Measurements from ENCODE around the gene CTNND2.

The CTNND2 gene

GRCh38 chr5:11139217-11139865, 764.9 kb downstream of the CTNND2 start:
- Histone ChIP-seq H3K4me3 (no peak overlapping the region), H3K27me3 (no peaks in the 10 kb centered on the region), H4K20me1 (no peaks in the 10 kb centered on the region), H3K9me3 (replicated peaks in 1 of 11) (no peaks in the 10 kb centered on the region), H3K36me3 (no peaks in the 10 kb centered on the region), H3K4me1 (no peaks in the 10 kb centered on the region), H3K9ac (no peak overlapping the region), H3K4me2 (no peak overlapping the region), H3K27ac (no peak overlapping the region)
- no peak for TF ChIP-seq Cebpa-rat (IDR thresholded peaks at IDR 0.05)

GRCh38 chr5:11130131-11130530, 774.1 kb downstream of the CTNND2 start:
- no peaks in the 10 kb centered on the region for H4K20me1 ChIP-seq
- H3K9ac ChIP-seq: no peak overlapping the region
- no peak overlapping the region for H3K4me3 ChIP-seq
- no peak overlapping the region for H3K4me2 ChIP-seq
- TF ChIP-seq Cebpa-rat (IDR thresholded peaks at IDR 0.05): no peak
- H3K27ac ChIP-seq: no peak overlapping the region
- H3K9me3 ChIP-seq (replicated peaks in 1 of 11): no peaks in the 10 kb centered on the region
- no peaks in the 10 kb centered on the region for H3K27me3 ChIP-seq
- no peaks in the 10 kb centered on the region for H3K4me1 ChIP-seq
- no peaks in the 10 kb centered on the region for H3K36me3 ChIP-seq

DNA sequence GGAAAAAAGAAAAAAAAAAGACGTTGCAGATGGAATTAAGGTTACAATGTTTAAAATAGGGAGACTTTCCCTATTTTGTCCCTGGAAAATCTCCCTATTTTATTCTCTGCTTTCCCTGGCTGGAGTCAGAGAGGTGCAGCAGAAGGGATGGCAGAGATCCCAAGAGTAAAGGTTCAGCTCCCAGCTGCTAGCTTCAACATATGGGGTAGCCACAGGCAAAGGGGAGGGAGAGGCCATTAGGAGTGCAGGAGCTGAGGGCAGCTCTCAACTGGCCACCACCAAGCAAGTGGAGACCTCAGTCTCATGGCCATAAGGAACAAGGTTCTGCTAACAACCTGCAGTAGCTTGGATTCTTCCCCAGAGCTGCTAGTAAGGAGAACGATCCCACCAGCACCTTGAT, 776.2 kb downstream of the CTNND2 start:
- no peaks in the 10 kb centered on the region for H3K4me1 ChIP-seq
- no peaks in the 10 kb centered on the region for H4K20me1 ChIP-seq
- no peak for TF ChIP-seq Cebpa-rat (IDR thresholded peaks at IDR 0.05)
- H3K9me3 ChIP-seq (replicated peaks in 1 of 11): no peaks in the 10 kb centered on the region
- H3K4me3 ChIP-seq: no peak overlapping the region
- H3K27ac ChIP-seq: no peak overlapping the region
- H3K27me3 ChIP-seq: no peaks in the 10 kb centered on the region
- H3K4me2 ChIP-seq: no peak overlapping the region
- no peaks in the 10 kb centered on the region for H3K36me3 ChIP-seq
- H3K9ac ChIP-seq: no peak overlapping the region

GRCh38 chr5:11126844-11127243, 777.4 kb downstream of the CTNND2 start:
- H3K4me1 ChIP-seq: no peaks in the 10 kb centered on the region
- H3K27ac ChIP-seq: no peak overlapping the region
- no peaks in the 10 kb centered on the region for H3K27me3 ChIP-seq

GRCh38 chr5:11121885-11122284, 782.4 kb downstream of the CTNND2 start:
- Histone ChIP-seq H3K9ac (no peak overlapping the region), H3K4me3 (no peak overlapping the region), H3K27me3 (no peaks in the 10 kb centered on the region), H3K4me2 (no peak overlapping the region), H4K20me1 (no peaks in the 10 kb centered on the region), H3K36me3 (no peaks in the 10 kb centered on the region), H3K27ac (no peak overlapping the region), H3K4me1 (peaks cover 0 to 7% (median 0%) of the 10 kb centered on the region in 10 experiments; a peak in 4 of 20 replicates), H3K9me3 (replicated peaks in 1 of 11) (no peaks in the 10 kb centered on the region)
- TF ChIP-seq Cebpa-rat (IDR thresholded peaks at IDR 0.05): no peak

More at GRCh38 chr5:11126844-11127243, 777.4 kb downstream of the CTNND2 start:
- no peak for TF ChIP-seq Cebpa-rat (IDR thresholded peaks at IDR 0.05)
- no peaks in the 10 kb centered on the region for H4K20me1 ChIP-seq
- no peak overlapping the region for H3K4me3 ChIP-seq
- H3K9ac ChIP-seq: no peak overlapping the region
- no peak overlapping the region for H3K4me2 ChIP-seq
- no peaks in the 10 kb centered on the region for H3K36me3 ChIP-seq
- H3K9me3 ChIP-seq (replicated peaks in 1 of 11): no peaks in the 10 kb centered on the region

GRCh38 chr5:11110128-11110527, 794.1 kb downstream of the CTNND2 start:
- peaks cover 0 to 14% (median 7%) of the 10 kb centered on the region in 10 experiments; a peak in 7 of 20 replicates for H3K4me1 ChIP-seq
- H3K4me2 ChIP-seq: no peak overlapping the region
- H4K20me1 ChIP-seq: no peaks in the 10 kb centered on the region; a peak in 1 of 22 replicates
- H3K27me3 ChIP-seq: no peaks in the 10 kb centered on the region
- no peak for TF ChIP-seq Cebpa-rat (IDR thresholded peaks at IDR 0.05)
- H3K9me3 ChIP-seq (replicated peaks in 1 of 11): no peaks in the 10 kb centered on the region; a peak in 1 of 22 replicates
- H3K27ac ChIP-seq: no peak overlapping the region
- no peaks in the 10 kb centered on the region for H3K36me3 ChIP-seq
- no peak overlapping the region for H3K4me3 ChIP-seq
- H3K9ac ChIP-seq: no peak overlapping the region

DNA sequence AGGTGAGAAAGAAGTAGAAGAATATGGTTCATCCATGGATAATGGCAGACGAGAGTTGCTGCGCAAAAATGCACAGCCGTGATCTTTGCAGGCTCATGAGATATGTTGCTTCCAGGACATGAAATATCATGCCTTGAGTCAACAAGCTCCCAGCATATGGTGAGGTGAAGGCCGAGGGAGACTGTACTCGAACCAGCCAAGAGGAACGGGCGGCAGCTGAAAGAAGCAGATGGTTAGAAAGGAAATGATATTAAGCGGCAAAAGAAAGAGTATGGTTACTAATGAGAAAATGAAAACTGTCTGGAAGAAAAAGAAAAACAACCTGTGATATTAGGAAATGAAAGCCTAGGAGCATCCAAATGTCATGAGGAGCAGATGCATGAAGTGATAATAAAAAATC, 798.5 kb downstream of the CTNND2 start:
- 0 out of 22 replicates have a peak, but pooled peaks cover 0 to 3% (median 0%) of the 10 kb centered on the region in 11 experiments for H3K9me3 ChIP-seq (replicated peaks in 1 of 11)
- H3K27me3 ChIP-seq: no peaks in the 10 kb centered on the region
- H3K27ac ChIP-seq: no peak overlapping the region
- peaks cover 0 to 16% (median 7%) of the 10 kb centered on the region in 10 experiments; a peak in 7 of 20 replicates for H3K4me1 ChIP-seq
- H3K36me3 ChIP-seq: no peaks in the 10 kb centered on the region
- no peaks in the 10 kb centered on the region; a peak in 1 of 22 replicates for H4K20me1 ChIP-seq
- no peak overlapping the region for H3K4me3 ChIP-seq
- H3K4me2 ChIP-seq: peak overlapping the region in 8 of 11 experiments; percentile 0 to 40 (median 12); a peak in 7 of 22 replicates
- H3K9ac ChIP-seq: no peak overlapping the region
- no peak for TF ChIP-seq Cebpa-rat (IDR thresholded peaks at IDR 0.05)

DNA sequence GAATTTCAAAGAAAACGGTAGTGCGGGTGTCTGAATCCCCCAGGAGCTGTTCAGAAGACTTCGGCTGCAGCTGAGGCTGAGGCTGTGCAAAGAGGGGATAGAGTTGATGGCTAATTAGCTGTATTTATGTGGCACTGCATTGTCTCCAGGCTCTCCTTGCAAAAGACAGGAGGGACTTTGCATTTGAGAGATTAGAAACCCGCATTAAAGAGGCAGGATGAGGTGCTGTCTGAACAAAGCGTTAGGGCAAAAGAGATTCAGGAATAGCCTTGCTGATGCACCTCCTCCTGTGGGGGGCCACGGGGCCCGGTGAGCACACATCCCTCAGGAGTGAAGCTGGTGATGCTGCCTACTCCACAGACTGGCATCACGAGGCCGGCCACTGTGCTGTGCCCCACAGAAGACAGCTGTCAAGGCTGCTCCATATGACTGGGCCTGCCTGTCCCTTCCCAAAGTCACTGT, 799.6 kb downstream of the CTNND2 start:
- no peak overlapping the region for H3K27ac ChIP-seq
- no peaks in the 10 kb centered on the region for H3K27me3 ChIP-seq
- no peak overlapping the region for H3K9ac ChIP-seq
- no peaks in the 10 kb centered on the region for H3K36me3 ChIP-seq
- no peaks in the 10 kb centered on the region; a peak in 1 of 22 replicates for H4K20me1 ChIP-seq
- no peak overlapping the region for H3K4me2 ChIP-seq
- peaks cover 0 to 20% (median 8%) of the 10 kb centered on the region in 10 experiments; a peak in 8 of 20 replicates for H3K4me1 ChIP-seq
- TF ChIP-seq Cebpa-rat (IDR thresholded peaks at IDR 0.05): no peak
- H3K9me3 ChIP-seq (replicated peaks in 1 of 11): 0 out of 22 replicates have a peak, but pooled peaks cover 0 to 3% (median 0%) of the 10 kb centered on the region in 11 experiments
- H3K4me3 ChIP-seq: no peak overlapping the region

GRCh38 chr5:11104210-11104609, 800.0 kb downstream of the CTNND2 start:
- Histone ChIP-seq H3K9me3 (replicated peaks in 1 of 11) (0 out of 22 replicates have a peak, but pooled peaks cover 0 to 3% (median 0%) of the 10 kb centered on the region in 11 experiments), H3K4me1 (peaks cover 0 to 20% (median 8%) of the 10 kb centered on the region in 10 experiments; a peak in 8 of 20 replicates), H3K27ac (no peak overlapping the region), H3K27me3 (no peaks in the 10 kb centered on the region), H3K4me2 (no peak overlapping the region), H3K4me3 (no peak overlapping the region), H3K9ac (no peak overlapping the region), H3K36me3 (no peaks in the 10 kb centered on the region), H4K20me1 (no peaks in the 10 kb centered on the region; a peak in 1 of 22 replicates)
- TF ChIP-seq Cebpa-rat (IDR thresholded peaks at IDR 0.05): no peak

DNA sequence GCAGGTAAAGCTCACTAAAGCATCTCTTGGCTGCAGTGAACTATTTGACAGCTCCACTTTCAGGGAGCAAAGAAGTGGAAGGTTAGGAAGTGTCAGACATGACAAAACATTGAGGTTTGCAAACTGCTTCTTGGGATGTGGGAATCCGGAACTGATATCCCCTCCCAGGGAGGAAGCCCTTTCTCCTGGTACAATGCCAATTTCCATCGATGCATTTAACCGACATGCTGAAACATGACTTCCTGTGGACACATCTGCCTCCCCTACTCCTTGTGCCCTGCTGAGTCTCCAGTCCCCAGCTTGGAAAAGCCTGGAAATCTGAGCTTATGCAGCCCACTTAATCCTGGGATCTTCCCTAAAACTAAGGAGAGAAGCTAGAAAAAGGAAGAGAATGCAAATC, 820.1 kb downstream of the CTNND2 start:
- Histone ChIP-seq H3K9ac (no peak overlapping the region), H3K9me3 (replicated peaks in 1 of 11) (peaks cover 14 to 29% (median 17%) of the 10 kb centered on the region in 11 experiments), H4K20me1 (no peaks in the 10 kb centered on the region), H3K4me3 (no peak overlapping the region), H3K4me1 (peaks cover 3 to 17% (median 10%) of the 10 kb centered on the region in 10 experiments; a peak in 19 of 20 replicates), H3K27ac (no peak overlapping the region), H3K36me3 (no peaks in the 10 kb centered on the region), H3K4me2 (peak overlapping the region in 3 of 11 experiments; percentile 2 to 24 (median 18); a peak in 4 of 22 replicates), H3K27me3 (no peaks in the 10 kb centered on the region)
- no peak for TF ChIP-seq Cebpa-rat (IDR thresholded peaks at IDR 0.05)
